ENCODE data around the gene MREG.

The MREG gene

GRCh38 chr2:215895330-215895729 is 118.0 kb downstream of the MREG start:
- DNase-seq (ENCODE audit: low read depth in 3 of 3): no peak
